Renal pelvis (tissue), 12 donors: ENCODE measurements around the gene RRAS. TPM values are rescaled to one million over a fixed set of nuclear protein-coding genes. Genes with fewer than 3 reads are reported as not detected.

Experiments used
- DNase-seq: peaks from one replicate; pipeline ENCODE4 v3.0.0-alpha.2; 2013
- long read RNA-seq, 16 experiments: transcript quantifications; one replicate each; lab custom pipeline, GENCODE V29; 2026
- polyA plus RNA-seq, 3 donors: library from polyadenylated mRNA; unstranded; fragments of 120-200 nt; gene quantifications; one replicate each; pipeline ENCODE4 v1.2.1, GENCODE V29; 2013; ENCODE audit not compliant: insufficient read length in 3 of 3

RRAS gene
- 10 to 100 TPM; 25.8 to 31.9 (median 31.6) TPM for polyA plus RNA-seq
- long read RNA-seq, donor 1, transcript RRAS-201 (6 exons, 1,044 nt) = major isoform, 17 of 62 reads
- long read RNA-seq, donor 1, partial matches to known transcripts = 40 of 62 reads
- long read RNA-seq, donor 1, other reads (novel, unspliced or antisense) = 5 of 62 reads
- long read RNA-seq, donor 2, transcript RRAS-201 (6 exons, 1,044 nt) = major isoform, 30 of 30 reads
- long read RNA-seq, donor 2, partial matches to known transcripts = 0 of 30 reads
- long read RNA-seq, donor 2, other reads (novel, unspliced or antisense) = 0 of 30 reads
- long read RNA-seq, donor 3, transcript RRAS-201 (6 exons, 1,044 nt) = major isoform, 33 of 33 reads
- long read RNA-seq, donor 3, partial matches to known transcripts = 0 of 33 reads
- long read RNA-seq, donor 3, other reads (novel, unspliced or antisense) = 0 of 33 reads
- long read RNA-seq, donor 4, transcript RRAS-201 (6 exons, 1,044 nt) = major isoform, 29 of 103 reads
- long read RNA-seq, donor 4, partial matches to known transcripts = 74 of 103 reads
- long read RNA-seq, donor 4, other reads (novel, unspliced or antisense) = 0 of 103 reads
- long read RNA-seq, donor 5, transcript RRAS-201 (6 exons, 1,044 nt) = major isoform, 14 of 14 reads
- long read RNA-seq, donor 5, partial matches to known transcripts = 0 of 14 reads
- long read RNA-seq, donor 5, other reads (novel, unspliced or antisense) = 0 of 14 reads
- long read RNA-seq, donor 6, transcript RRAS-201 (6 exons, 1,044 nt) = major isoform, 22 of 22 reads
- long read RNA-seq, donor 6, partial matches to known transcripts = 0 of 22 reads
- long read RNA-seq, donor 6, other reads (novel, unspliced or antisense) = 0 of 22 reads
- long read RNA-seq, donor 7, transcript RRAS-201 (6 exons, 1,044 nt) = major isoform, 36 of 36 reads
- long read RNA-seq, donor 7, partial matches to known transcripts = 0 of 36 reads
- long read RNA-seq, donor 7, other reads (novel, unspliced or antisense) = 0 of 36 reads
- long read RNA-seq, donor 8, transcript RRAS-201 (6 exons, 1,044 nt) = major isoform, 32 of 32 reads
- long read RNA-seq, donor 8, partial matches to known transcripts = 0 of 32 reads
- long read RNA-seq, donor 8, other reads (novel, unspliced or antisense) = 0 of 32 reads
- long read RNA-seq, donor 9, transcript RRAS-201 (6 exons, 1,044 nt) = major isoform, 31 of 109 reads
- long read RNA-seq, donor 9, partial matches to known transcripts = 69 of 109 reads
- long read RNA-seq, donor 9, other reads (novel, unspliced or antisense) = 9 of 109 reads
- long read RNA-seq, donor 10, transcript RRAS-201 (6 exons, 1,044 nt) = major isoform, 21 of 21 reads
- long read RNA-seq, donor 10, partial matches to known transcripts = 0 of 21 reads
- long read RNA-seq, donor 10, other reads (novel, unspliced or antisense) = 0 of 21 reads
- long read RNA-seq, donor 11, transcript RRAS-201 (6 exons, 1,044 nt) = major isoform, 21 of 21 reads
- long read RNA-seq, donor 11, partial matches to known transcripts = 0 of 21 reads
- long read RNA-seq, donor 11, other reads (novel, unspliced or antisense) = 0 of 21 reads
- long read RNA-seq, donor 12, transcript RRAS-201 (6 exons, 1,044 nt) = major isoform, 19 of 19 reads
- long read RNA-seq, donor 12, partial matches to known transcripts = 0 of 19 reads
- long read RNA-seq, donor 12, other reads (novel, unspliced or antisense) = 0 of 19 reads
- long read RNA-seq, donor 13, transcript RRAS-201 (6 exons, 1,044 nt) = major isoform, 10 of 95 reads
- long read RNA-seq, donor 13, partial matches to known transcripts = 85 of 95 reads
- long read RNA-seq, donor 13, other reads (novel, unspliced or antisense) = 0 of 95 reads
- long read RNA-seq, donor 14, transcript RRAS-201 (6 exons, 1,044 nt) = major isoform, 48 of 191 reads
- long read RNA-seq, donor 14, partial matches to known transcripts = 143 of 191 reads
- long read RNA-seq, donor 14, other reads (novel, unspliced or antisense) = 0 of 191 reads
- long read RNA-seq, donor 15, transcript RRAS-201 (6 exons, 1,044 nt) = major isoform, 40 of 40 reads
- long read RNA-seq, donor 15, partial matches to known transcripts = 0 of 40 reads
- long read RNA-seq, donor 15, other reads (novel, unspliced or antisense) = 0 of 40 reads
- long read RNA-seq, donor 16, transcript RRAS-201 (6 exons, 1,044 nt) = major isoform, 23 of 83 reads
- long read RNA-seq, donor 16, partial matches to known transcripts = 60 of 83 reads
- long read RNA-seq, donor 16, other reads (novel, unspliced or antisense) = 0 of 83 reads

GRCh38 chr19:49640113-49640898, at the start of gene RRAS:
Gene RRAS (minus strand): TSS chr19:49640143. CDS start chr19:49640098, 45 bp downstream.
- DNase-seq = peak; percentile 100

DNA sequence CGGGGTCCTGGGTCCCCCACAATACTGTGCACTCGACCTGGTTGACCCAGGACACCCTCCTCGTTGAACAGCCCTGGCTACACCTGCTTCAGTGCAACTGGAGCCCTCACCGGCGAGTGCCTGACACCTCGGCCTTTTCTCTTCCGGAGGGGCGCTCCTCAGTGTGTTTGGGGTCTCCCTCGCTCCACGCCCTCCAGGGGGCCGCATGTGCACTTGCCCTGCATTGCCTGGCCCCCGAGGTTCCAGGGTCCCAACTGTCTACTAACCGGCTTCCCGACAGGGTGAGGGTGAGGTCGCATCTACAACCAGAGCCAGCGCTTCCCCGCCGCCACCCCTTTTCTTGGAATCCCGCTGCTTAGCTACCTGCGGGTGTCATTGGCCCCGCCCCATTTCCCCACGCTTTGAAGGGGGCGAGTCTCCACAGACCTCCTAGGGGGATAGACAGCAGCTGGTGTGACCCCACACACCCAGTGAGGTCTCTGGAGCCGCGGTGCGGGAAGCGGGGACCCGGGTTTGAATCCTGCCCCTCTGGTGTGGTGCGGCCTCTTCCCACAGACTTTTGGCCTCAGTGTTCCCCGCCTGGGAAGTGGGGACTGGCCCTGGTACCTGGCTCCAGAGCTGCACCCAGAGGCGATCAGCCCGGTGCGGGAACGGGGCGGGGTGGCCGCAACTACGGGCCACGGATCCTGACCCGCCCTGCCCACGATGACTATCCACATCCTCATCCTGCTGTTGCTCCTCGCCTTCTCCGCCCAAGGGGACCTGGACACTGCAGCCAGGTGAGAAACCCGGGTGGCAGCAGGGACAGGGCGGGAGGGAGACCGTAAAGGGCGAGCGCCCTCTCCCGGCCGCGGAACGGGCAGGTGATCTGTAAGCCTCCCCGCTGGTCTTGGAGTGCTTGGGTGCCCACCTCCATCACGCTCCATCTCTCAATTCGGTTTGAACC, 49.5 kb upstream of the RRAS start, which contains the start of gene ADM5:
Gene ADM5 (plus strand): TSS at position 462 of the 946 bp plus-strand sequence. CDS start 244 bp downstream, at position 706.
- no peak for DNase-seq

- DNase-seq = no peak
Observed at GRCh38 chr19:49688531-49689132, 48.7 kb upstream of the RRAS start.

GRCh38 chr19:49687566-49688316, 47.8 kb upstream of the RRAS start:
- no peak for DNase-seq

- DNase-seq = no peak
Observed at GRCh38 chr19:49687150-49687549, 47.2 kb upstream of the RRAS start.

DNA sequence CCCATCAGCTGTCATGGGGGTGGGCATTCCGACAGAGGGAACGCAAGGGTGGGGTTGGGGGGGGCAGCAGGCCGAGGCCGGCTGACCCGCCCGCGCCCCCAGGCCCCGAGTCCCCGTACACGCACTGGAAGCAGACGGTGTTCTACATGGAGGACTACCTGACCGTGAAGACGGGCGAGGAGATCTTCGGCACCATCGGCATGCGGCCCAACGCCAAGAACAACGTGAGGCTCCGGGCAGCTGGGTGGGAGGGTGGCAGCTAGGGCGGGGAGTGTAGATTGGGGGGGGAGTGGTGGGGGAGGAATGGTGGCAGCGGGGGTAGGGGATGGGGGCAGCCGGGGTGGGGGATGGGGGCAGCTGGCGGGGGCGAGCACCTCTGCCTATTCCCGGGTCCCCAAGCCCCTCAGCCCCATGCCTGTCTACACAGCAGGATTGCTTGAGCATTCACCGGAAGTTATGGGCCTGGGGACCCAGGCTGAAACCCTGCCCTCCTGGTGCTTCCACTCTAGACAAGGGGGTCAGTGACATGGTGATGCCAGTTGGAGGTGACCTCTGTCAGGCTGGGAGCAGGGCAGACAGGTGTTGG, 46.7 kb upstream of the RRAS start:
- DNase-seq = no peak

- DNase-seq = no peak
Observed at GRCh38 chr19:49685845-49686332, 45.9 kb upstream of the RRAS start.

DNA sequence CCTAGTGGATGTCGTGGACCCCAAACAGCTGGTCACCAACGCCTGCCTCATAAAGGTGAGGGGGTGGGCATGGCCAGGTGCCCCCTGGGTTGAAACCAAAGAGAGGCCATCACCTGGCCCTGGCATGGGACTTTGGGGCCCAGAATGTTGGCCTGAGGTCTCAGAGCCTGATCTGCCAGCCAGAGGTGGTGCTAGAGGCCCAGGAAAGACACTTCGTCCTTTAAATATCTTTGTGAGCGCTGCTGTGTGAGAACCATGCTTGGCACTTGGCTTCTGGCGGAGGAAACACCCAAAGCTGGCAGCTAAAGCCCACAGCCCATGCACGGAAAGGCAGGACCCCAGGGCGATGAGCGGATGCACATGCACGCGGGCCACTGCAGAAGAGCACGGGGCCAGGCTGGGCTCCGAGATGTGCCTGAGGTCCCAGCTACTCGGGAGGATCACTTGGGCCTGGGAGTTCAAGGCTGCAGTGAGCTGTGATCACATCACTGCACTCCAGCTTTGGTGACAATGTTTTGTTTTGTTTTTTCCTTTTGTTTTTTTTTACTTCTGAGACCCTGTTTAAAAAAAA, 45.1 kb upstream of the RRAS start:
- DNase-seq = no peak

DNA sequence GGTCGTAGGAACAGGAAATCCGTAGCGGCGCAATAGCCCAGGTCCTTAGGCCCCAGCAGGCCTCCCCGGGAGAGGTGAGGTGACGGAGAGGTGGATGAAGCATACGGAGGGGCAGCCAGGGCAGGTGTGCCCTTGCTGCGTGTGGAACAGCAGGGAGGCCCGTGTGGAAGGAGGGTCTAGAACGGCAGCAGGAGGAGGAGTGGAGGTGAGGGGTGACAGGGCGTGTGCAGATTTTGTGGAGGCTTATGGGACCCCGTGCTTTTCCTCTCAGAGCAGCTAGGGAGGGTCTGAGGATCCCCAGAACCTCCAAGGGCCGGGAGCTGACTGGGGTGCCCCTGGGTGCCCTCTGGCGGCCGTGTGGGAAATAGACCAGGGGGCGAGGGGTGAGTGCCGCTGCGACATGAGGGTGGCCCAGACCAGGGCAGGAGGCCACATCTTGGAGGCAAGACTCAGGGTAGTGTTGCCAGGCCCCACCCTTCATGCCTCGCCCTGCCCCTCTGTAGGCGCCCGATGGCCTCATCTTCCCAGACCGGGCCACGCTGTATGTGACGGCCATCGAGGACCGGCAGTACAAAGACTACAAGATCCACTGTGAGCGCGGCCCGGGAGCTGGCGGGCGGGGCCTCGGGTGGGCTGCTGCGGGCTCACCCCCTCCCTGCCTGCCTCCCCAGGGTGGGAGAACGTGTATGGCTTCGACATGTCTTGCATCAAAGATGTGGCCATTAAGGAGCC, 44.5 kb upstream of the RRAS start:
- DNase-seq = no peak

- no peak for DNase-seq
Observed at GRCh38 chr19:49683814-49684250, 43.9 kb upstream of the RRAS start.

DNA sequence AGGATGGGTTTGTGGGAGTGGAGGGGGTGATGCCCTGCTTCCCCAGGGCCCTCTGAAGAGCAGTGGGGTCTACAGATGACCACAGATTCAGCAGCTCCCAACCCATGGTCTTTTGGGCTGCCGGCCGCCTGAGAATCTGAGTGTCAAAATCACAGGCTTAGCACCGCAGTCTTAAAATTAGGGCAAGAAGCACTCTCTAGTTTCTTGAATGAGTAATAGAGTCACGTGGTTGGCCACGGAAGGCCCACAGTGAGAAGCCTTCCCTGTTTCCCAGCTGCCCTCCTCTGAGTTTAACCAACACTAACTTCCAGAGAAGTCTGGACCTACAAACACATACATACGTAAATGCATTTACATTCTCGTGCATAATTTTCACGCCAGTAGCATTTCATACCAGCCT, 42.3 kb upstream of the RRAS start:
- DNase-seq = no peak

DNA sequence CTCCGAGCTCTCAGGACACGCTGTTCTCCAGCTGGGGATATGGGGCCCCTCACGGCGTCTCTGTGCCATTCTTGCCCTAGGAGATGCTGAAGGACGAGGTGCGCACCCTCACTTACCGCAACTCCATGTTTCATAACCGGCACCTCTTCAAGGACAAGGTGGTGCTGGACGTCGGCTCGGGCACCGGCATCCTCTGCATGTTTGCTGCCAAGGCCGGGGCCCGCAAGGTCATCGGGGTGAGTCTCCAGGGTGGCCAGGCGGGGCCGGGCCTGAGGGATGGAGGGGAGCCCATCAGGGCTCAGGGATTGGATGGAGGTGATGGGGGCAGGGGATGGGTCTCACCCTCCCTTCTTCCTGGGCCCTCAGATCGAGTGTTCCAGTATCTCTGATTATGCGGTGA, 41.9 kb upstream of the RRAS start:
- no peak for DNase-seq

DNA sequence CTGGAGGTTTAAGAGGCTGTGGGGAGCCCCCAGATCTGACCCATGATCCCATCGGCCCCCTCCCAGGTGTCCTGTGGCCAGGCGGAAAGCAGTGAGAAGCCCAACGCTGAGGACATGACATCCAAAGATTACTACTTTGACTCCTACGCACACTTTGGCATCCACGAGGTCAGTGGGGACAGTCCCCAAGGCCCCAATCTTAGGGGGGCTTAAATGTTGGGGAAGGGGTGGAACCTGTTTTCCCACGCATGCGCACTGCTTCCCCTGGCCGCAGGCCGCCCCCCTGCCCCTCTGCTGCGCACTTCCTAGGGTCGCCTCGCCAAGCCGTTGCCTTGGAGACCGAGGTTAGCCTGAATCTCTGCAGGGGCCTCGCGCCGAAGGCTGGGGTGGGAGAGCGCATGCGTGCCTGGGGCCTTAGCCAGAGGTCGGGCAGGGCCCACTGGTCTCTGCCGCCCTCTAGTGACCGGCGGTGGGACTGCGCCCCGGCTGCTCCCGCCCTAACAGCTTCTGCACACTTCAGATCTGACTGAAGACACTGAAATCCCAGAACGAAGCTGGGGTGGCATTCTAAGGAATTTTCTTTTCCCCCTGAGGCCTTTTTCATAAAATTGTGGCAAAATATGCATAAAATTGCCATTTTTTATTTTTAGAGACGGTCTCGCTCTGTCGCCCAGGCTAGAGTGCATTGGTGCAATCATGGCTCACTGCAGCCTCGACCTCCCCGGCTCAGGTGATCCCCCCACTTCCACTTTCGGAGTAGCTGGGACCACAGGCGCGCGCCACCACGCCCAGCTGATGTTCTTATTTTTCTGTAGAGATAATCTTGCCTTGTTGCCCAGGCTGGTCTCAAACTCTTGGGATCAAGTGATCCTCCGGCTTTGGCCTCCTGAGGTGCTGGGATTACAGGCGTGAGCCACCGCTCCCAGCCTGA, 40.7 kb upstream of the RRAS start:
- DNase-seq = peak; percentile 93
